HepG2 (cell line): ENCODE results near the gene ARIH2. TPM values are rescaled to one million over a fixed set of nuclear protein-coding genes. Genes with fewer than 3 reads are reported as not detected.
A peak's percentile ranks its signal among the peaks of the same experiment; 100 is the strongest.

ENCODE experiments used
- EHMT2 ChIP-seq: fragments of 200-600 bp; sonication (generic); IDR thresholded peaks from 2 replicates; pipeline ENCODE4 v1.7.0; 2017; ENCODE audit warnings: antibody characterized with exemption, low read depth, low read length, borderline replicate concordance
- ERF ChIP-seq: IDR thresholded peaks from 2 replicates; pipeline ENCODE4 v1.6.1; 2018; ENCODE audit warnings: missing biosample characterization, missing genetic modification reagents
- KDM2A ChIP-seq: sonication (generic); formaldehyde crosslinking; IDR thresholded peaks from 2 replicates; pipeline ENCODE4 v1.4.0; 2020; ENCODE audit warnings: low read depth, missing genetic modification reagents, borderline replicate concordance
- MBNL3 ChIP-seq: fragments of 250-450 bp; sonication (Bioruptor Pico); conservative IDR thresholded peaks from 2 replicates; pipeline ENCODE4 v1.8.0; 2022; ENCODE audit warnings: mild to moderate bottlenecking, inconsistent platforms
- NKX3-1 ChIP-seq: sonication (generic); formaldehyde crosslinking; IDR thresholded peaks from 2 replicates; pipeline ENCODE4 v1.5.0; 2020; ENCODE audit warnings: missing genetic modification reagents
- NR3C1 ChIP-seq: sonication (generic); formaldehyde crosslinking; IDR thresholded peaks from 2 replicates; pipeline ENCODE4 v1.4.0; 2020; ENCODE audit warnings: missing genetic modification reagents
- PHF20 ChIP-seq: sonication (generic); formaldehyde crosslinking; IDR thresholded peaks from 2 replicates; pipeline ENCODE4 v1.5.0; 2020; ENCODE audit warnings: mild to moderate bottlenecking, missing genetic modification reagents
- POGZ ChIP-seq: sonication (generic); formaldehyde crosslinking; IDR thresholded peaks from 2 replicates; pipeline ENCODE4 v1.4.0; 2020; ENCODE audit warnings: mild to moderate bottlenecking, missing genetic modification reagents
- POLR2AphosphoS2 ChIP-seq: IDR thresholded peaks from 2 replicates; pipeline ENCODE4 v1.6.1; 2011; ENCODE audit warnings: low read depth, low read length, improper control_type of control experiment
- RAD51 ChIP-seq: fragments of 450-650 bp; IDR thresholded peaks from 2 replicates; pipeline ENCODE4 v1.6.1; 2016; ENCODE audit warnings: borderline replicate concordance
- SCMH1 ChIP-seq: sonication (generic); formaldehyde crosslinking; IDR thresholded peaks from 2 replicates; pipeline ENCODE4 v1.9.0; 2021; ENCODE audit warnings: missing genetic modification reagents, mild to moderate bottlenecking, borderline replicate concordance
- SIN3A ChIP-seq: IDR thresholded peaks from 2 replicates; pipeline ENCODE4 v1.6.1; 2011; ENCODE audit warnings: low read depth, mild to moderate bottlenecking, control low read depth, low read length, borderline replicate concordance
- SMAD1 ChIP-seq: sonication (generic); formaldehyde crosslinking; IDR thresholded peaks from 2 replicates; pipeline ENCODE4 v1.4.0; 2020; ENCODE audit warnings: missing genetic modification reagents, low read depth, mild to moderate bottlenecking, borderline replicate concordance
- ZBTB3 ChIP-seq: sonication (generic); formaldehyde crosslinking; IDR thresholded peaks from 2 replicates; pipeline ENCODE4 v1.4.0; 2020; ENCODE audit warnings: low read depth, mild to moderate bottlenecking, moderate library complexity, missing genetic modification reagents, borderline replicate concordance
- ZNF34 ChIP-seq: sonication (generic); formaldehyde crosslinking; IDR thresholded peaks from 2 replicates; pipeline ENCODE4 v1.4.0; 2020; ENCODE audit warnings: mild to moderate bottlenecking, missing genetic modification reagents, borderline replicate concordance
- ZNF615 ChIP-seq: sonication (generic); formaldehyde crosslinking; IDR thresholded peaks from 2 replicates; pipeline ENCODE4 v1.5.0; 2020; ENCODE audit warnings: mild to moderate bottlenecking, missing genetic modification reagents, borderline replicate concordance
- ZNF720 ChIP-seq: sonication (generic); formaldehyde crosslinking; IDR thresholded peaks from 2 replicates; pipeline ENCODE4 v1.4.0; 2020; ENCODE audit warnings: missing genetic modification reagents
- ZNF75D ChIP-seq: sonication (generic); formaldehyde crosslinking; IDR thresholded peaks from 2 replicates; pipeline ENCODE4 v1.8.1; 2023; ENCODE audit warnings: missing genetic modification reagents, mild to moderate bottlenecking, borderline replicate concordance
- ZNF850 ChIP-seq: sonication (generic); formaldehyde crosslinking; conservative IDR thresholded peaks from 2 replicates; pipeline ENCODE4 v1.9.0; 2021; ENCODE audit warnings: mild to moderate bottlenecking, missing genetic modification reagents
- polyA plus RNA-seq, 8 experiments: library from polyadenylated mRNA; depleted of rRNA in 3 of 8; stranded (reverse) in 7 of 8; unstranded in 1 of 8; fragments of >200 nt; fragmentation: Illumina TruSeq in 4 of 8; extraction: Trizol in 4 of 8; gene quantifications; 2 replicates each; pipeline versions ENCODE4 v1.2.1 to v1.2.3, GENCODE V29; 2011 to 2016; ENCODE audit warnings: low read depth in 4 of 8, missing spikeins in 1 of 8, mixed read lengths in 1 of 8; ENCODE audit not compliant: insufficient read depth in 1 of 8
- total RNA-seq, 5 experiments: library from RNA; depleted of rRNA; stranded (reverse); fragments of >200 nt; fragmentation: Illumina TruSeq; extraction: Trizol; gene quantifications; 2 replicates each; pipeline ENCODE4 v1.2.3, GENCODE V29; 2016; ENCODE audit warnings: low read depth in 1 of 5
- TF ChIP-seq, protein P1 (sequence below): sonication (generic); formaldehyde crosslinking; IDR thresholded peaks from 2 replicates; pipeline ENCODE4 v1.4.0; 2020; ENCODE audit warnings: low read depth, mild to moderate bottlenecking, missing genetic modification reagents
- TF ChIP-seq, protein P2 (sequence below): sonication (generic); formaldehyde crosslinking; IDR thresholded peaks from 2 replicates; pipeline ENCODE4 v1.5.0; 2020; ENCODE audit warnings: mild to moderate bottlenecking, missing genetic modification reagents, borderline replicate concordance
- TF ChIP-seq, protein P3 (sequence below): sonication (generic); formaldehyde crosslinking; IDR thresholded peaks from 2 replicates; pipeline ENCODE4 v1.5.1; 2020; ENCODE audit warnings: missing genetic modification reagents, mild to moderate bottlenecking, borderline replicate concordance
- TF ChIP-seq, protein P4 (sequence below): sonication (generic); formaldehyde crosslinking; IDR thresholded peaks from 2 replicates; pipeline ENCODE4 v1.4.0; 2020; ENCODE audit warnings: missing genetic modification reagents

The ARIH2 gene
- total and polyA plus RNA-seq, 2 of the 13 experiments (the other 11 are each of a cell fraction or from before 2014, with no cell fraction given): 64.8 to 83.3 TPM

- TF ChIP-seq, protein P1, sequence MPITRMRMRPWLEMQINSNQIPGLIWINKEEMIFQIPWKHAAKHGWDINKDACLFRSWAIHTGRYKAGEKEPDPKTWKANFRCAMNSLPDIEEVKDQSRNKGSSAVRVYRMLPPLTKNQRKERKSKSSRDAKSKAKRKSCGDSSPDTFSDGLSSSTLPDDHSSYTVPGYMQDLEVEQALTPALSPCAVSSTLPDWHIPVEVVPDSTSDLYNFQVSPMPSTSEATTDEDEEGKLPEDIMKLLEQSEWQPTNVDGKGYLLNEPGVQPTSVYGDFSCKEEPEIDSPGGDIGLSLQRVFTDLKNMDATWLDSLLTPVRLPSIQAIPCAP (CRISPR knock-in tag): no peak
- TF ChIP-seq POGZ (CRISPR knock-in tag) (no peak), MBNL3 (no peak), NKX3-1 (CRISPR knock-in tag) (peak; percentile 17; the same call in 1 of the 2 replicates), SIN3A (peak; percentile 37; the same call in 1 of the 2 replicates), ZNF34 (CRISPR knock-in tag) (no peak), SCMH1 (CRISPR knock-in tag) (no peak), ZBTB3 (CRISPR knock-in tag) (peak; percentile 44; the same call in 1 of the 2 replicates), KDM2A (CRISPR knock-in tag) (no peak), ZNF720 (CRISPR knock-in tag) (no peak), NR3C1 (no peak), ZNF615 (CRISPR knock-in tag) (no peak), SMAD1 (CRISPR knock-in tag) (no peak), ZNF75D (CRISPR knock-in tag) (no peak), EHMT2 (no peak), POLR2AphosphoS2 (no peak), RAD51 (peak; percentile 25; the same call in 1 of the 2 replicates), ZNF850 (CRISPR knock-in tag) (peak; percentile 64; the same call in 1 of the 2 replicates), PHF20 (no peak), ERF (CRISPR knock-in tag) (no peak)
- TF ChIP-seq, protein P2, sequence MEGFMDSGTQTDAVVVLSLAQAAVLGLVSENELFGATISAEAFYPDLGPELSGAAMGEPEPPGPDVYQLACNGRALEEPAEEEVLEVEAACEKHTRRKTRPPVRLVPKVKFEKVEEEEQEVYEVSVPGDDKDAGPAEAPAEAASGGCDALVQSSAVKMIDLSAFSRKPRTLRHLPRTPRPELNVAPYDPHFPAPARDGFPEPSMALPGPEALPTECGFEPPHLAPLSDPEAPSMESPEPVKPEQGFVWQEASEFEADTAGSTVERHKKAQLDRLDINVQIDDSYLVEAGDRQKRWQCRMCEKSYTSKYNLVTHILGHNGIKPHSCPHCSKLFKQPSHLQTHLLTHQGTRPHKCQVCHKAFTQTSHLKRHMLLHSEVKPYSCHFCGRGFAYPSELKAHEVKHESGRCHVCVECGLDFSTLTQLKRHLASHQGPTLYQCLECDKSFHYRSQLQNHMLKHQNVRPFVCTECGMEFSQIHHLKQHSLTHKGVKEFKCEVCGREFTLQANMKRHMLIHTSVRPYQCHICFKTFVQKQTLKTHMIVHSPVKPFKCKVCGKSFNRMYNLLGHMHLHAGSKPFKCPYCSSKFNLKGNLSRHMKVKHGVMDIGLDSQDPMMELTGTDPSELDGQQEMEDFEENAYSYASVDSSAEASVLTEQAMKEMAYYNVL (CRISPR knock-in tag): no peak
- TF ChIP-seq, protein P3, sequence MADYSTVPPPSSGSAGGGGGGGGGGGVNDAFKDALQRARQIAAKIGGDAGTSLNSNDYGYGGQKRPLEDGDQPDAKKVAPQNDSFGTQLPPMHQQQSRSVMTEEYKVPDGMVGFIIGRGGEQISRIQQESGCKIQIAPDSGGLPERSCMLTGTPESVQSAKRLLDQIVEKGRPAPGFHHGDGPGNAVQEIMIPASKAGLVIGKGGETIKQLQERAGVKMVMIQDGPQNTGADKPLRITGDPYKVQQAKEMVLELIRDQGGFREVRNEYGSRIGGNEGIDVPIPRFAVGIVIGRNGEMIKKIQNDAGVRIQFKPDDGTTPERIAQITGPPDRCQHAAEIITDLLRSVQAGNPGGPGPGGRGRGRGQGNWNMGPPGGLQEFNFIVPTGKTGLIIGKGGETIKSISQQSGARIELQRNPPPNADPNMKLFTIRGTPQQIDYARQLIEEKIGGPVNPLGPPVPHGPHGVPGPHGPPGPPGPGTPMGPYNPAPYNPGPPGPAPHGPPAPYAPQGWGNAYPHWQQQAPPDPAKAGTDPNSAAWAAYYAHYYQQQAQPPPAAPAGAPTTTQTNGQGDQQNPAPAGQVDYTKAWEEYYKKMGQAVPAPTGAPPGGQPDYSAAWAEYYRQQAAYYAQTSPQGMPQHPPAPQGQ (CRISPR knock-in tag): no peak
- TF ChIP-seq, protein P4, sequence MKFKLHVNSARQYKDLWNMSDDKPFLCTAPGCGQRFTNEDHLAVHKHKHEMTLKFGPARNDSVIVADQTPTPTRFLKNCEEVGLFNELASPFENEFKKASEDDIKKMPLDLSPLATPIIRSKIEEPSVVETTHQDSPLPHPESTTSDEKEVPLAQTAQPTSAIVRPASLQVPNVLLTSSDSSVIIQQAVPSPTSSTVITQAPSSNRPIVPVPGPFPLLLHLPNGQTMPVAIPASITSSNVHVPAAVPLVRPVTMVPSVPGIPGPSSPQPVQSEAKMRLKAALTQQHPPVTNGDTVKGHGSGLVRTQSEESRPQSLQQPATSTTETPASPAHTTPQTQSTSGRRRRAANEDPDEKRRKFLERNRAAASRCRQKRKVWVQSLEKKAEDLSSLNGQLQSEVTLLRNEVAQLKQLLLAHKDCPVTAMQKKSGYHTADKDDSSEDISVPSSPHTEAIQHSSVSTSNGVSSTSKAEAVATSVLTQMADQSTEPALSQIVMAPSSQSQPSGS (CRISPR knock-in tag): no peak
Measured at GRCh38 chr3:48919215-48920138, 835 bp downstream of the ARIH2 start (continued).
